ENCODE results near the gene SKAP2. TPM values are rescaled to one million over a fixed set of nuclear protein-coding genes. Genes with fewer than 3 reads are reported as not detected.

The SKAP2 gene
- total and polyA plus RNA-seq, 2 of the 4 experiments (the other 2 are of a cell fraction) = 5.7 to 7.4 TPM

GRCh38 chr7:26912933-26913536 lies 48.6 kb upstream of the SKAP2 start:
- Histone ChIP-seq H2BK20ac (ENCODE audit: low read depth, low read length) (no peak overlapping the region), H3K36me3 (ENCODE audit: control insufficient read depth, insufficient read depth, low read length) (no peaks in the 10 kb centered on the region), H3K14ac (replicated peaks; ENCODE audit: low read depth, low read length) (no peak overlapping the region), H2BK120ac (ENCODE audit: low read depth, low read length) (no peak overlapping the region), H3K23ac (ENCODE audit: low read depth, low read length) (no peak overlapping the region), H3K9me1 (ENCODE audit: insufficient read depth, low read length) (no peaks in the 10 kb centered on the region), H3K4me2 (ENCODE audit: low read depth, low read length) (no peak overlapping the region), H2AK9ac (replicated peaks; ENCODE audit: low read depth, low read length, poor library complexity) (no peak overlapping the region), H3K4me3 (ENCODE audit: insufficient read depth, low read depth, low read length) (no peak overlapping the region), H2BK15ac (ENCODE audit: low read depth, low read length) (no peak overlapping the region), H3K4me1 (ENCODE audit: control insufficient read depth, insufficient read depth, low read length) (peaks cover 2% of the 10 kb centered on the region; the same call in 1 of the 2 replicates), H4K5ac (ENCODE audit: low read depth, low read length) (no peak overlapping the region), H3K27me3 (ENCODE audit: control insufficient read depth, insufficient read depth, low read length) (0 out of 2 replicates have a peak, but pooled peaks cover 2% of the 10 kb centered on the region), H3K9me3 (ENCODE audit: control insufficient read depth, insufficient read depth, low read length) (no peaks in the 10 kb centered on the region), H3K18ac (ENCODE audit: low read depth, low read length) (no peak overlapping the region), H2AFZ (replicated peaks; ENCODE audit: low read length, poor library complexity) (no peak overlapping the region), H3K9ac (ENCODE audit: low read depth, low read length) (no peak overlapping the region), H2AK5ac (ENCODE audit: low read depth, low read length) (no peak overlapping the region), H3K79me1 (ENCODE audit: low read depth in 1 of 2, low read length in 2 of 2) (no peaks in the 10 kb centered on the region), H3K27ac (ENCODE audit: insufficient read depth, low read length) (no peak overlapping the region), H3K56ac (ENCODE audit: extremely low read depth, insufficient read depth, low read length) (no peak overlapping the region), H4K20me1 (ENCODE audit: insufficient read depth, low read length) (no peaks in the 10 kb centered on the region), H4K8ac (ENCODE audit: low read depth in 2 of 2, low read length in 2 of 2) (no peak overlapping the region), H4K91ac (ENCODE audit: insufficient read depth, low read depth, low read length) (no peak overlapping the region), H2BK5ac (ENCODE audit: low read depth, low read length, poor library complexity, severe bottlenecking) (no peak overlapping the region), H3K4ac (ENCODE audit: low read depth, low read length) (no peak overlapping the region)
- ChIA-PET POLR2A (ENCODE audit: unreplicated experiment) (no interaction called here), CTCF (no interaction called here)
- DNase-seq (no peak), ATAC-seq (ENCODE audit: low read depth) (no peak)
- dilution Hi-C loops (cut with HindIII; ENCODE audit: low sequenced_read_pairs, unreplicated experiment) = no loop called here
- intact Hi-C loops (cut with micrococcal nuclease) = no loop called here
- in situ Hi-C loops (cut with MboI; ENCODE audit: low sequenced_read_pairs) = no loop called here
- TF ChIP-seq FOS (IDR thresholded peaks at IDR 0.05; ENCODE audit: low read depth, low read length) (no peak), MXI1 (IDR thresholded peaks at IDR 0.05; ENCODE audit: borderline replicate concordance, low read depth, low read length) (no peak), MAZ (IDR thresholded peaks at IDR 0.05; ENCODE audit: borderline replicate concordance, low read depth, low read length) (no peak), POLR2A (IDR thresholded peaks at IDR 0.05; ENCODE audit: low read depth, low read length) (no peak), NFE2L2 (IDR thresholded peaks at IDR 0.05; ENCODE audit: low read depth, low read length) (no peak), MAFK (IDR thresholded peaks at IDR 0.05; ENCODE audit: low read depth, low read length) (no peak), RFX5 (IDR thresholded peaks at IDR 0.05; ENCODE audit: low read depth, low read length) (no peak), RCOR1 (IDR thresholded peaks at IDR 0.05; ENCODE audit: insufficient replicate concordance, low read length) (no peak), CEBPB (IDR thresholded peaks at IDR 0.05; ENCODE audit: low read depth, low read length) (no peak), CTCF (conservative IDR thresholded peaks at IDR 0.05; ENCODE audit: low read depth, low read length) (no peak)
- BruUV-seq (replicated peaks) = no TSS peak
- no CpG with 5 or more reads among the region's 1 CpG for WGBS, 2 experiments (ENCODE audit: extremely low coverage in 2 of 2, insufficient read length in 1 of 2)
